ENCODE results near the gene DRD4. TPM values are rescaled to one million over a fixed set of nuclear protein-coding genes. Genes with fewer than 3 reads are reported as not detected.

DRD4 gene
- total and polyA plus RNA-seq, 2 of the 8 experiments (the other 6 are each of a cell fraction or from before 2014, with no cell fraction given) = 3.4 to 4.9 TPM

DNA sequence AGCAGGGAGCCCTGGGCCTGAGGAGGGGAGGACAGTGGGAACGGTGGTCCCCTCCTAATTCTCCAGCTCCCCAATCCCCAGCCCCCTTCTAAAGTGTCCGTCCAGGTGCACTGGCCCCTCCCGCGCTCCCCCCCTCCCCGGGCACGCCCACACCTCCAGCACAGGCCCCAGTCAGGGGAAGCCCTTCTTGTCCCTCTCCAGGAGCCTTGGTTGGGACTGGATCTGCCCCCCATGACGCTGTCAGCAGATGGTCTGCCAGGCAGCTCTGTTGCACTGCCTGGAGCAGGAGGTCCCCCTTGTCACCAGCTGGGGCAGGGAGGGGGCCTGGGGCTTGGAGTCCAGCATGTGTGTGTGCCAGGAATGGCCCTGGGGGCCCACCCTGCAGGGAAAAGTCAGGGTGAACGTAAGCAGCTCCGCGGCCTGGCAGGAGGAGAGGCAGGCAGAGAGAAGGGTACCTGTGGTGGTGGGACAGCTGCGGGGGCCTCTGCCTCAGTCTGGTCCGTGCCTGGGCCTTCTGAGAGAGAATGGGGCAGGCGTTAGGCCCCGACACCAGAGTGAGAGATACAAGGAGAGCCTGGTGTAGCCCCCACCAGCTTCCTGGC, 22.9 kb upstream of the DRD4 start:
- H3K27me3 ChIP-seq (replicated peaks in 1 of 4; ENCODE audit: control insufficient read depth in 3 of 4, extremely low read depth in 1 of 4, insufficient read depth in 3 of 4, low read length in 3 of 4) = no peaks in the 10 kb centered on the region
- no peak overlapping the region for H4K91ac ChIP-seq (replicated peaks; ENCODE audit: insufficient read length, low read length)
- FAIRE-seq (no peak), DNase-seq (ENCODE audit: low read depth in 1 of 2, low spot score in 2 of 2) (no peak)
- H2AFZ ChIP-seq (ENCODE audit: low read length) = no peak overlapping the region
- peaks cover 0 to 15% (median 3%) of the 10 kb centered on the region in 4 experiments; a peak in 5 of 7 replicates for H3K4me1 ChIP-seq (replicated peaks in 1 of 4; ENCODE audit: control insufficient read depth in 3 of 4, insufficient read depth in 4 of 4, low read length in 3 of 4)
- no peaks in the 10 kb centered on the region for H3K79me2 ChIP-seq (ENCODE audit: control insufficient read depth in 1 of 2, insufficient read depth in 2 of 2, low read length in 2 of 2)
- TF ChIP-seq EGR1 (IDR thresholded peaks at IDR 0.05; ENCODE audit: borderline replicate concordance, low read depth, low read length) (no peak), EP300 (IDR thresholded peaks at IDR 0.05; ENCODE audit: borderline replicate concordance in 1 of 2, low read depth in 2 of 2, low read length in 2 of 2) (no peak), BRCA1 (IDR thresholded peaks at IDR 0.05; ENCODE audit: low read depth, low read length) (no peak), CHD1 (IDR thresholded peaks at IDR 0.05; ENCODE audit: low read depth, low read length) (no peak), RFX5 (IDR thresholded peaks at IDR 0.05; ENCODE audit: borderline replicate concordance, low read depth, low read length) (no peak), NANOG (IDR thresholded peaks at IDR 0.05; ENCODE audit: insufficient read depth, low read depth, low read length, poor library complexity, severe bottlenecking) (no peak), TAF1 (IDR thresholded peaks at IDR 0.05; ENCODE audit: low read depth, low read length) (no peak), CBX5 (IDR thresholded peaks at IDR 0.05; ENCODE audit: low read depth, low read length) (no peak), RAD21 (IDR thresholded peaks at IDR 0.05 in 1 of 2, conservative IDR thresholded peaks at IDR 0.05 in 1 of 2; ENCODE audit: low read depth in 2 of 2, low read length in 2 of 2) (no peak), SUZ12 (IDR thresholded peaks at IDR 0.05; ENCODE audit: low read length) (no peak)
- TF ChIP-seq, protein P1, sequence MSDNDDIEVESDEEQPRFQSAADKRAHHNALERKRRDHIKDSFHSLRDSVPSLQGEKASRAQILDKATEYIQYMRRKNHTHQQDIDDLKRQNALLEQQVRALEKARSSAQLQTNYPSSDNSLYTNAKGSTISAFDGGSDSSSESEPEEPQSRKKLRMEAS (IDR thresholded peaks at IDR 0.05) = no peak
- H3K36me3 ChIP-seq (ENCODE audit: control insufficient read depth in 2 of 4, insufficient read depth in 4 of 4, low read length in 3 of 4) = peaks cover 15 to 35% (median 26%) of the 10 kb centered on the region in 4 experiments
- no peak overlapping the region for H2BK5ac ChIP-seq (ENCODE audit: low read depth, low read length)
- no peak overlapping the region for H4K8ac ChIP-seq (ENCODE audit: extremely low read depth, insufficient read depth, low read length)
- no peak overlapping the region for H3K18ac ChIP-seq (ENCODE audit: extremely low read depth, low read length)
- H3K23ac ChIP-seq (ENCODE audit: insufficient read length) = no peak overlapping the region
- H3K4me2 ChIP-seq (ENCODE audit: insufficient read depth in 1 of 2, low read depth in 2 of 2, low read length in 2 of 2) = peak overlapping the region in 1 of 2 experiments; percentile 33; a peak in 1 of 4 replicates
- H2BK12ac ChIP-seq (ENCODE audit: low read depth, low read length) = no peak overlapping the region
- no peak overlapping the region for H3K56ac ChIP-seq (replicated peaks; ENCODE audit: insufficient read length, low read depth, low read length)
- peaks cover 21 to 24% of the 10 kb centered on the region in 2 experiments for H4K20me1 ChIP-seq (replicated peaks in 1 of 2; ENCODE audit: control insufficient read depth in 1 of 2, insufficient read depth in 2 of 2, low read length in 2 of 2)
- CTCF ChIA-PET (ENCODE audit: partially characterized antibody) = interaction anchor here (0.9 to 2.2 kb wide), 4 partner anchors 10 to 109 kb away, joined by 3 to 11 read pairs (median 8); no protein-coding TSS in a partner anchor
- peaks cover 6% of the 10 kb centered on the region for H3K79me1 ChIP-seq (ENCODE audit: low read depth, low read length)
- no peaks in the 10 kb centered on the region for H3K9me3 ChIP-seq (ENCODE audit: insufficient read depth in 2 of 2, low read depth in 1 of 2, low read length in 1 of 2)
- H2BK15ac ChIP-seq (ENCODE audit: low read length) = no peak overlapping the region
- H3K23me2 ChIP-seq (ENCODE audit: low read depth, low read length) = peaks cover 3% of the 10 kb centered on the region; the same call in 1 of the 2 replicates
- WGBS, 2 experiments (ENCODE audit: extremely low coverage in 1 of 2, insufficient coverage in 1 of 2, insufficient read length in 1 of 2, insufficient replicate concordance in 2 of 2, low coverage in 1 of 2, low lambda C conversion rate in 2 of 2, missing lambda C conversion rate in 1 of 2) = 92% methylated on average over 5 of the region's 14 CpGs; no CpG with 5 or more reads in 1 of the 2 experiments
- H4K5ac ChIP-seq (ENCODE audit: insufficient read length, low read depth, low read length) = no peak overlapping the region
- H3K27ac ChIP-seq (ENCODE audit: low read depth, low read length) = no peak overlapping the region
- H3K4ac ChIP-seq (replicated peaks; ENCODE audit: insufficient read length, low read depth, low read length) = no peak overlapping the region
- no peak overlapping the region for H3K14ac ChIP-seq (ENCODE audit: insufficient read length)
- H3K4me3 ChIP-seq (ENCODE audit: extremely low read depth in 1 of 4, insufficient read depth in 2 of 4, low read depth in 3 of 4, low read length in 4 of 4) = peak overlapping the region in 1 of 4 experiments; percentile 32; a peak in 1 of 8 replicates
- H2BK120ac ChIP-seq (replicated peaks; ENCODE audit: low read depth, low read length) = no peak overlapping the region
- H3K9ac ChIP-seq (replicated peaks in 1 of 4; ENCODE audit: extremely low read depth in 1 of 4, low read depth in 3 of 4, low read length in 3 of 4) = no peak overlapping the region
- no peak overlapping the region for H2BK20ac ChIP-seq (ENCODE audit: low read length)
- POLR2A ChIA-PET (ENCODE audit: partially characterized antibody) = interaction anchor here (0.6 to 2.3 kb wide), 12 partner anchors 12 to 165 kb away, joined by 3 to 20 read pairs (median 4); partner anchors contain the start of genes DRD4, SCT and TALDO1
- H2AK5ac ChIP-seq (ENCODE audit: low read depth, low read length) = no peak overlapping the region

Measured in H1 (cell line).